Loucy (cell line): ENCODE data around the gene ZFYVE28.

Experiments used
- H2AFZ ChIP-seq: fragments of 200-600 bp; sonication (generic); 2 replicates; pipeline ENCODE4 v1.6.0; 2016; ENCODE audit warnings: antibody characterized with exemption, mild to moderate bottlenecking, low read length, moderate library complexity
- H3F3A ChIP-seq: fragments of 200-600 bp; 2 replicates; pipeline ENCODE4 v1.6.0; 2016; ENCODE audit warnings: antibody characterized with exemption, low read depth, mild to moderate bottlenecking
- H3K27me3 ChIP-seq: fragments of 200-600 bp; sonication (generic); 2 replicates; pipeline ENCODE4 v1.6.1; 2014; ENCODE audit warnings: low read length, mild to moderate bottlenecking; ENCODE audit not compliant: insufficient read depth, poor library complexity, severe bottlenecking
- H3K36me3 ChIP-seq: fragments of 200-600 bp; sonication (generic); 2 replicates; pipeline ENCODE4 v1.6.1; 2016; ENCODE audit warnings: low read length; ENCODE audit not compliant: insufficient read depth
- H3K4me1 ChIP-seq: fragments of 200-600 bp; sonication (generic); 2 replicates; pipeline ENCODE4 v1.5.1; 2014; ENCODE audit warnings: low read length, mild to moderate bottlenecking; ENCODE audit not compliant: insufficient read depth, poor library complexity, severe bottlenecking
- H3K4me2 ChIP-seq: fragments of 200-600 bp; sonication (generic); 2 replicates; pipeline ENCODE4 v1.6.0; 2014; ENCODE audit warnings: antibody characterized with exemption, low read length, low read depth, mild to moderate bottlenecking; ENCODE audit not compliant: poor library complexity, severe bottlenecking
- H3K4me3 ChIP-seq: fragments of 200-600 bp; sonication (generic); 2 replicates; pipeline ENCODE4 v1.5.1; 2014; ENCODE audit warnings: low read length, mild to moderate bottlenecking, mixed read lengths; ENCODE audit not compliant: poor library complexity, severe bottlenecking
- H3K79me2 ChIP-seq: fragments of 200-600 bp; sonication (generic); 2 replicates; pipeline ENCODE4 v1.6.1; 2014; ENCODE audit warnings: low read length; ENCODE audit not compliant: insufficient read depth
- H3K9ac ChIP-seq: fragments of 200-600 bp; sonication (generic); 2 replicates; pipeline ENCODE4 v1.6.0; 2014; ENCODE audit warnings: mild to moderate bottlenecking, low read depth, low read length, moderate library complexity; ENCODE audit not compliant: poor library complexity, severe bottlenecking
- H3K9me2 ChIP-seq: fragments of 200-600 bp; sonication (generic); replicated peaks from 2 replicates; pipeline ENCODE4 v1.6.1; 2016; ENCODE audit warnings: low read depth, low read length, mixed read lengths
- H3K9me3 ChIP-seq: fragments of 200-600 bp; sonication (generic); 2 replicates; pipeline ENCODE4 v1.6.1; 2014; ENCODE audit warnings: mild to moderate bottlenecking, antibody characterized with exemption, low read length, low read depth; ENCODE audit not compliant: insufficient read depth
- H4K20me1 ChIP-seq: fragments of 200-600 bp; sonication (generic); 2 replicates; pipeline ENCODE4 v1.6.0; 2014; ENCODE audit warnings: antibody characterized with exemption, low read length, mild to moderate bottlenecking; ENCODE audit not compliant: insufficient read depth, poor library complexity, severe bottlenecking
- EZH2phosphoT487 ChIP-seq: fragments of 200-600 bp; IDR thresholded peaks from 2 replicates; pipeline ENCODE4 v1.6.1; 2018; ENCODE audit warnings: antibody characterized with exemption, mild to moderate bottlenecking, moderate library complexity, borderline replicate concordance
- TF ChIP-seq, protein P1 (sequence below): fragments of 200-600 bp; sonication (generic); conservative IDR thresholded peaks from 2 replicates; pipeline ENCODE4 v1.5.1; 2014; ENCODE audit warnings: mild to moderate bottlenecking, antibody characterized with exemption, low read length

ZFYVE28 gene

DNA sequence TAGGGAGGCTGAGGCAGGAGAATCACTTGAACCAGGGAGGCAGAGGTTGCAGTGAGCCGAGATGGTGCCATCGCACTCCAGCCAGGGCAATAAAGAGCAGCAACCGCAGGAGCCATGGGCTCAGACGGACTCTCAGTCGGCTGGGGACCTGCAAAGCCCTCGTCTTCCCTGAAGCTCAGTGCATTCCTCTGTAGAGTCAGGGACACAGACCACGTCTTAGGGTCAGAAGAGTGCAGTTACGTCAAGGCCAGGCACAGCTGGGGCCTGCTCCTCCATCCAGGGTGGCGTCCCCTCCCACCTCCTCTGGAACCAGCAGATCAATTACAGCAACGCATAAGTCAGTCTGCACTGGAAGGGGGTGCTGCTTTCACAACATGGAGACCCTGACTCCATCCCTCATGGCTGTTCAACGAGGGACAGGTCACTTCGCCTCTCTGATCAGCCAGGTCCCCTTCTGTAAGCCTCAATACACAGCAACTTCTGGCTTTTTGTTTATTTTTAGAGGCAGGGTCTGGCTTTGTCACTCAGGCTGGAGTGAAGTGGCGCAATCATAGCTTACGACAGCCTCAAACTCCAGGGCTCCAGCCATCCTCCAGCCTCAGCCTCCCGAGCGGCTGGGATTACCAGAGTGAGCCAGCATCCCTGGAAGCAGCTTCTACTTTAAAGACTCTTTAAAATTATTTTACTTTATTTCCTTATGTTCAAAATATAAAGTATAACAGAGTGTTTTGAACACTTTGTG lies 76.4 kb downstream of the ZFYVE28 start:
- H4K20me1 ChIP-seq: no peaks in the 10 kb centered on the region
- H3K4me3 ChIP-seq: no peak overlapping the region
- no peaks in the 10 kb centered on the region for H3K27me3 ChIP-seq
- no peaks in the 10 kb centered on the region for H3K79me2 ChIP-seq
- H3K9me3 ChIP-seq: peaks cover 6% of the 10 kb centered on the region; the same call in 1 of the 2 replicates
- H3K4me1 ChIP-seq: no peaks in the 10 kb centered on the region
- H3K9ac ChIP-seq: no peak overlapping the region
- H3K9me2 ChIP-seq: no peaks in the 10 kb centered on the region
- TF ChIP-seq, protein P1, sequence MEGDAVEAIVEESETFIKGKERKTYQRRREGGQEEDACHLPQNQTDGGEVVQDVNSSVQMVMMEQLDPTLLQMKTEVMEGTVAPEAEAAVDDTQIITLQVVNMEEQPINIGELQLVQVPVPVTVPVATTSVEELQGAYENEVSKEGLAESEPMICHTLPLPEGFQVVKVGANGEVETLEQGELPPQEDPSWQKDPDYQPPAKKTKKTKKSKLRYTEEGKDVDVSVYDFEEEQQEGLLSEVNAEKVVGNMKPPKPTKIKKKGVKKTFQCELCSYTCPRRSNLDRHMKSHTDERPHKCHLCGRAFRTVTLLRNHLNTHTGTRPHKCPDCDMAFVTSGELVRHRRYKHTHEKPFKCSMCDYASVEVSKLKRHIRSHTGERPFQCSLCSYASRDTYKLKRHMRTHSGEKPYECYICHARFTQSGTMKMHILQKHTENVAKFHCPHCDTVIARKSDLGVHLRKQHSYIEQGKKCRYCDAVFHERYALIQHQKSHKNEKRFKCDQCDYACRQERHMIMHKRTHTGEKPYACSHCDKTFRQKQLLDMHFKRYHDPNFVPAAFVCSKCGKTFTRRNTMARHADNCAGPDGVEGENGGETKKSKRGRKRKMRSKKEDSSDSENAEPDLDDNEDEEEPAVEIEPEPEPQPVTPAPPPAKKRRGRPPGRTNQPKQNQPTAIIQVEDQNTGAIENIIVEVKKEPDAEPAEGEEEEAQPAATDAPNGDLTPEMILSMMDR: no peak
- TF ChIP-seq EZH2phosphoT487: no peak
- H3K36me3 ChIP-seq: no peaks in the 10 kb centered on the region
- H2AFZ ChIP-seq: no peak overlapping the region
- H3K4me2 ChIP-seq: no peak overlapping the region
- no peaks in the 10 kb centered on the region for H3F3A ChIP-seq

DNA sequence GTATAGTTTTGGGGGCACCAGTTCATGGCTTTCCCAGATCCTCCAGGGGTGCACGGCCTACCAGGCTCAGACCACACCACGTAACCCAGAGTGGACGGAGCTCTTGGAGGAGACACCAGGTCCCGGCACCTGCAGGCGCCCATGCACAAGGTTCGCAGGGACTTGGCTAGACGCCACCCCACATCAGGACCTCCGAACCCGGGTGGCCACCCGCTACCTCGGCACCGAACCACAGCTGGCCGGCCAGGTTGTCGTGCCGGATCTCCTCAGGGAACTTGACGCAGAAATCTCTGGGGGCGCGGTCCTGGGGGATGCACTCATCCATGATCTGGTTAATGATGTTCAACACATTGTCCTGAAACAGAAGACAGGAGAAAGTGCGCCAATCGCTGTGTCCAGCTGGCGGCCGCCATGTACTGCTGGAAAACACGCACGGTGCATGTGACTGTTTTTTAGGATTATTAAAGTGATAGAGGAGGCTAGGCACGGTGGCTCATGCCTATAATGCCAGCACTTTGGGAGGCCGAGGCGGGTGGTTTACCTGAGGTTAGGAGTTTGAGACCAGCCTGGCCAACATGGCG lies 77.1 kb downstream of the ZFYVE28 start:
- Histone ChIP-seq H3K9me2 (no peaks in the 10 kb centered on the region), H3K4me2 (no peak overlapping the region), H3K79me2 (no peaks in the 10 kb centered on the region), H4K20me1 (no peaks in the 10 kb centered on the region), H3K9ac (no peak overlapping the region), H3F3A (no peaks in the 10 kb centered on the region), H3K9me3 (no peaks in the 10 kb centered on the region), H2AFZ (no peak overlapping the region), H3K27me3 (no peaks in the 10 kb centered on the region), H3K36me3 (no peaks in the 10 kb centered on the region), H3K4me3 (no peak overlapping the region), H3K4me1 (no peaks in the 10 kb centered on the region)
- TF ChIP-seq, protein P1: no peak

DNA sequence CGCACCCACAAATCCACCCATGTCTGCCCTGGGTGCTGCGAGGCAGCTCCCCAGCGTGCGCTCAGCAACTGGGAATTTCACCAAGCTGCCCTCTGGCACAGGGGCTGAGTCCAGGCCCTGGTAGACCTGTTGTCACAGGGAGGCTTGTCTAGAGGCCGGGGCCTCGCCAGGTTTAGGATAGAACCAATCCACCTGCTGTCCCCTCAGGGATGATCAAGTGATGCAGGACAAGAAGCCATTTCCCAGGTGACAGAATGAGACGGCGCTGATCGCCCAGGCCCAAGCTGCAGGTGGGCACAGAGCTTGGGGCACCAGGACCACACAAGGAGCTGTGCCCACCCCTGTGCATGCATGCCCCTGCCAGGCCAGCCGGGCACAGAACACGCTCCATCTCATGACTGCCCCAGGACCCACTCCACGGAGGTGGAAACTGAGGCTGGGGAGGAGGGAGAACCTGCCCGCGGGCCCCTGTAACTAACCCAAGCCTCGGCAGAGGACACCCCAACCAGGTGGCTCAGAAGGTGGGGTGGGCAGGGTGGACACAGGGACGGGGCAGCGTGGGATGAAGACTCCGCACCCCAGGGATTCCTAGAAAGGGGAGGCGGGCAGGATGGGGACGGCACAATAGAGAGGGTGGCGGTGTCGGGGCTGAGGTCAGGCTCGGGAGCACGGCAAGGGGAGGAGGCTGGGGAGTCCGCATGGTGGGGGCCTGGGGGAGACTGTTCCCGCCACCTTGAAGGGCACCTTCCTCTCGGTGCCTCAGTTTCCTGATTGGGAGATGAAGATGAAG lies 78.0 kb downstream of the ZFYVE28 start:
- H3F3A ChIP-seq: no peaks in the 10 kb centered on the region
- TF ChIP-seq, protein P1: no peak
- no peak for TF ChIP-seq EZH2phosphoT487
- no peaks in the 10 kb centered on the region for H3K36me3 ChIP-seq
- H2AFZ ChIP-seq: no peak overlapping the region
- no peak overlapping the region for H3K4me2 ChIP-seq
- no peak overlapping the region for H3K4me3 ChIP-seq
- no peaks in the 10 kb centered on the region for H3K27me3 ChIP-seq
- H3K9me3 ChIP-seq: no peaks in the 10 kb centered on the region
- no peaks in the 10 kb centered on the region for H3K79me2 ChIP-seq
- no peaks in the 10 kb centered on the region for H3K4me1 ChIP-seq
- no peak overlapping the region for H3K9ac ChIP-seq
- no peaks in the 10 kb centered on the region for H3K9me2 ChIP-seq
- H4K20me1 ChIP-seq: no peaks in the 10 kb centered on the region
